Lung (tissue), 12 donors: ENCODE measurements around the gene RALA. TPM values are rescaled to one million over a fixed set of nuclear protein-coding genes. Genes with fewer than 3 reads are reported as not detected.

ENCODE experiments used
- ATAC-seq: fragments of 200-7000 bp; cut with Tn5 transposase; one replicate; pipeline ENCODE4 v1.9.1; 2020; ENCODE audit warnings: moderate number of reproducible peaks; ENCODE audit not compliant: insufficient read depth, low FRiP score
- DNase-seq, 3 donors: peaks; one replicate each; pipeline ENCODE4 v3.0.0-alpha.2; 2013 to 2017
- H3K27ac ChIP-seq, 2 donors: one replicate each; pipeline ENCODE4 v1.5.1; 2013; ENCODE audit warnings: mild to moderate bottlenecking in 2 of 2, moderate library complexity in 2 of 2, control low read depth in 1 of 2, inconsistent platforms in 1 of 2, low read depth in 1 of 2, low read length in 1 of 2
- H3K27me3 ChIP-seq, 3 donors: one replicate each; pipeline ENCODE4 v1.5.1; 2013; ENCODE audit warnings: low read length in 2 of 3; ENCODE audit not compliant: control insufficient read depth in 3 of 3, insufficient read depth in 3 of 3
- H3K36me3 ChIP-seq, 4 donors: one replicate each; pipeline ENCODE4 v1.5.1; 2013; ENCODE audit warnings: low read length in 4 of 4, mild to moderate bottlenecking in 1 of 4, moderate library complexity in 1 of 4; ENCODE audit not compliant: control insufficient read depth in 4 of 4, insufficient read depth in 4 of 4
- H3K4me1 ChIP-seq, 5 donors: one replicate each; pipeline ENCODE4 v1.5.1; 2013; ENCODE audit warnings: low read length in 5 of 5, mild to moderate bottlenecking in 2 of 5, moderate library complexity in 1 of 5; ENCODE audit not compliant: control insufficient read depth in 5 of 5, insufficient read depth in 5 of 5
- H3K4me3 ChIP-seq: one replicate; pipeline ENCODE4 v1.5.1; 2013; ENCODE audit warnings: mild to moderate bottlenecking, control low read depth, moderate library complexity
- H3K9ac ChIP-seq, 2 donors: one replicate each; pipeline ENCODE4 v1.5.1; 2013; ENCODE audit warnings: low read length in 2 of 2, control low read depth in 1 of 2; ENCODE audit not compliant: insufficient read depth in 1 of 2
- H3K9me3 ChIP-seq, 4 donors: one replicate each; pipeline ENCODE4 v1.5.1; 2013; ENCODE audit warnings: low read length in 3 of 4, mild to moderate bottlenecking in 1 of 4, moderate library complexity in 1 of 4; ENCODE audit not compliant: control insufficient read depth in 4 of 4, insufficient read depth in 3 of 4
- CTCF ChIP-seq: IDR thresholded peaks from 2 replicates; pipeline ENCODE4 v1.5.1; 2012; ENCODE audit warnings: mild to moderate bottlenecking; ENCODE audit errors: control extremely low read depth, extremely low read depth
- WGBS, 2 donors: extraction: QIAGEN DNeasy Blood & Tissue Kit; methylation state at CpG; one replicate each; pipeline ENCODE4 v1.1.7; 2013; 5-methylcytosine and 5-hydroxymethylcytosine counted together
- polyA plus RNA-seq, 2 donors: library from polyadenylated mRNA; stranded (reverse); fragments of 200-250 nt; gene quantifications; one replicate each; pipeline ENCODE4 v1.2.1, GENCODE V29; 2013
- total RNA-seq, 2 donors: library from RNA; depleted of rRNA in 1 of 2; stranded (reverse); fragments of >200 nt in 1 of 2; gene quantifications; one replicate each; pipeline ENCODE4 v1.2.1, GENCODE V29; 2014 to 2021
- donor health status: control.
- donor health status: control.
- donor health status: Bipolar disorder and iron deficiency.
- donor health status: healthy.
- donor health status: DM: yes; HTN: yes; CAD: no.

The RALA gene
- total and polyA plus RNA-seq, 4 donors: 29.5 to 41.0 (median 30.6) TPM

GRCh38 chr7:39587393-39587792, 36.0 kb upstream of the RALA start:
- Histone ChIP-seq H3K4me1 (no peaks in the 10 kb centered on the region), H3K9me3 (no peaks in the 10 kb centered on the region), H3K27me3 (no peaks in the 10 kb centered on the region), H3K4me3 (no peak overlapping the region), H3K27ac (no peak overlapping the region), H3K36me3 (no peaks in the 10 kb centered on the region), H3K9ac (no peak overlapping the region)
- no peak for TF ChIP-seq CTCF
- no peak for DNase-seq
- no peak for ATAC-seq

DNA sequence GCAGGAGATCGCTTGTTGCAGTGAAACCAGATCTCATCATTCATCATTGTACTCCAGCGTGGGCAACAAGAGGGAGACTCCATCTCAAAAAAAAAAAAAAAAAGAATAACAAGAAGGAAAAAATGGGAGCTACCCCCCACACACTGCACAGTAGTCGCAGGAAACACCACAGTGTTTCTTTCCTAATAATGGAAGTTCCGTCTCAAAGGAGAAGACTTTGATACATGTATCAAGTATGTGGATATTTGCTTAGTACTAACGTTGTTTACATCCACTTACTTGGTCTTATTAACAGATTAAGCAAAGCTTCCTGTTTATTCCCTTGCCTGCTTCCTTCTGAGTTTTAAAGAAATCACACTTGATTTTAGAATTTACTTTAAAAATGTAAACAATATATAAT, 35.0 kb upstream of the RALA start:
- ATAC-seq: no peak
- TF ChIP-seq CTCF: no peak
- no peak overlapping the region for H3K4me3 ChIP-seq
- H3K9ac ChIP-seq: no peak overlapping the region
- H3K9me3 ChIP-seq: no peaks in the 10 kb centered on the region
- H3K27me3 ChIP-seq: no peaks in the 10 kb centered on the region
- no peak overlapping the region for H3K27ac ChIP-seq
- no peaks in the 10 kb centered on the region for H3K36me3 ChIP-seq
- WGBS, 2 donors: 43 to 52% methylated on average over 5 of the region's 5 CpGs
- H3K4me1 ChIP-seq: no peaks in the 10 kb centered on the region
- peak in 1 of 3 donors; percentile 26 for DNase-seq

- no peak for TF ChIP-seq CTCF
- DNase-seq: peak in 2 of 3 donors; percentile 25 to 40
- no peaks in the 10 kb centered on the region for H3K9me3 ChIP-seq
- H3K4me1 ChIP-seq: no peaks in the 10 kb centered on the region
- ATAC-seq: peak; percentile 58
- no peak overlapping the region for H3K27ac ChIP-seq
- 20 to 27% methylated on average over 7 of the region's 7 CpGs for WGBS, 2 donors
- H3K4me3 ChIP-seq: no peak overlapping the region
- H3K27me3 ChIP-seq: no peaks in the 10 kb centered on the region
- H3K36me3 ChIP-seq: no peaks in the 10 kb centered on the region
- H3K9ac ChIP-seq: no peak overlapping the region
These were observed 33.9 kb upstream of the RALA start for GRCh38 chr7:39589323-39590111.

DNA sequence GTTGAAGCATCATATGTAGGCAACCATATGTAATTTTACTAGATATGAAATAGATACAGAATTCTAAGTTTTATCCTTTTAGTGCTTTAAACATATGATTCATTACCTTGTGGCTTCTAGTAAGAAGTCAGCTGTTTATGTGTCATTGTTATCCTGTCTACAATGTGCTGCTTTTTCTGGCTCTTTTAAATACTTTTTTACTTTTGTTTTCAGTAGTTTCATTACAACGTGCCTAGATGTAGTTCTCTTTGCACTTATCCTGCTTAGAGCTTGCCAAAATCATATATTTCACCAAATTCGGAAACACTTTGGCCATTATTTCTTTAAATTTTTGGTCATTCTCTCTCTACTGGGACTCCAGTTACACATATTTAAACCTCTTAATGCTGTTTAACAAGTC, 30.8 kb upstream of the RALA start:
- H3K9ac ChIP-seq: no peak overlapping the region
- no peaks in the 10 kb centered on the region for H3K9me3 ChIP-seq
- no peak overlapping the region for H3K27ac ChIP-seq
- no peak for DNase-seq
- peaks cover 0 to 10% (median 0%) of the 10 kb centered on the region in 5 donors for H3K4me1 ChIP-seq
- no peak overlapping the region for H3K4me3 ChIP-seq
- ATAC-seq: no peak
- TF ChIP-seq CTCF: no peak
- no peaks in the 10 kb centered on the region for H3K36me3 ChIP-seq
- H3K27me3 ChIP-seq: no peaks in the 10 kb centered on the region
- 30 to 43% methylated on average over 2 of the region's 2 CpGs for WGBS, 2 donors
